ENCODE results near the gene MSH4.
A peak's percentile ranks its signal among the peaks of the same experiment; 100 is the strongest.

Gene MSH4

GRCh38 chr1:75950176-75950575 lies 153.5 kb downstream of the MSH4 start:
- no peak for DNase-seq

- no peak for DNase-seq
Observed at GRCh38 chr1:75952016-75952415, 155.3 kb downstream of the MSH4 start.

- no peak for DNase-seq
Observed at GRCh38 chr1:75953461-75953860, 156.8 kb downstream of the MSH4 start.

- DNase-seq: peak; percentile 41
Observed at GRCh38 chr1:75954586-75954985, 157.9 kb downstream of the MSH4 start.
